GM21390 (cell line): ENCODE measurements around the gene RARRES2.

Source experiments
- ATAC-seq: cut with Tn5 transposase; IDR thresholded peaks from one replicate; pipeline ENCODE4 v1.9.1; 2021; ENCODE audit not compliant: unreplicated experiment

RARRES2 gene

DNA sequence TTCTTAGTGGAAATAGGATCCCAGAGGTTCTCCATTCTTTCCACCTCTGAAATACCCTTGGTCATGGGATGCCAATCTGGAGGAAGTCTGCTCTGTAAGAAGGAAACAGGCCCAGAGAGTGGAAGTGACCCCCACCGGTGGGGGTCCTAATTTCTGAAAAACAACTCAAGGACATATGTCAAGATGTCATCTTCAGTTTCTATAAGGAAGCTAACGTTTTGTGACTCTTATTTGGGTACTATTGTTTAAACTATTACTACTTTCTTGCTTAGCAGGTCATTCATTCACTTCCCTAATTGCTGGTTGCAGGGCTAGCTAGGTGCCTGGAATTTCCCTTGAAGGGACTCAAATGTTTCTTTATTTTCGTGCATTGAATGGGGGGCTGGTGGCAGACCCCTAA lies 35.8 kb upstream of the RARRES2 start:
- no peak for ATAC-seq

DNA sequence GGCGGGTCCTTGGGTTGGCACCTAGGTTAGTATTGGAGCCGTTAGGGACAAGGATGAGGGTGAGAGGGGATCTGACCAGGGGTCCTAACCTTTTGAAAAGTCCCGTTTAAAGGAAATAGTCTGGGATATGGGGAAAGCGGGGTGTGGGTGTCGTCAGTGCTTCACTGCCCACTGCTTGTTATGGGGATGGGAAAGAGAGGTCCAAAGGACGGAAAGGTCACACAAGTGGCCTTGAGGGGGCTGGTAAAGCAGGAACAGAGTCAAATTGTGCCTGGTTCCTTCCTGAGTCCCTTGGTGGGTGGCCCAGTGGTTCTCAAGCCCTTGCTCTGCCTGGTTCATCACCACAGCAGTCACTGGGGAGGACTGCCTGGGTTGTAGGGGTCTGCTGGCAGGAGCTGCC lies 35.1 kb upstream of the RARRES2 start:
- no peak for ATAC-seq

DNA sequence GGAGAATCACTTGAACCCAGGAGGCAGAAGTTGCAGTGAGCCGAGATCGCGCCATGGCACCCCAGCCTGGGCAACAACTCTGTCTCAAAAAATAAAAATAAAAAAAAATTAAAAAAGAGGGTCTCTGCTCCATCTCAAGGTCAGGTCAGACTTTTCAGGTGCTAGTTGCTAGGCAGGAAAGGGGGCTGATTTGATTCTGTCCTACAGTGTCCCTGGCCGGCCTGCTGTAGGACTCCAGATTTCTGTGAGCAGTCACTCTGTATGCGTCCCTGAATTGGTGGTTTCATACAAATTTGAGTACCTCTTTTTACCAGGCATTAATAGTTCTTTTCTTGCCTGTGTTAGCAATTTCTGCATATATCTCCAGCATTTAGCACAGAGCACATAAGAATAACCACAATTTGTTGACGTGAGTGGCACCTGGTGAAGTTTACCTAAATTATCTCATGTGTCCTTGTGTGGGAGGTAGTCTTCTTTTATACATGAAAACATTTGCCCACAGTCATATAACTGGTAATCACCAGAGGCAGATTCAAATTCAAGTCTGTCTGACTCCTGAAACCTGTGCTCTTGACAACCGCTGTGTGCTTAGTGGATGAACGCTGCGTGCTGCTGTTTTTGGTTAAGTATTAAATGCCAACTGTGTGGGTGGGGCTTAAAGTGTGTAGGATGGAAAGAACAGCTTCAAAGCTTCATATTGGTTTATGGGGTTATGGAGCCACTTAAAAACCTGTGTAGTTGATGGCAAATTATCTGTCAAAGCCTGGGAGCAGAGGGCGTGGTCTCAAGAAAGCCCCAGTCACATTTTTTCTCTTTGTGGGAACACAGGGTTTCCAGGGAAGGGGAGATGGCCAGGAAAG lies 34.5 kb upstream of the RARRES2 start:
- ATAC-seq = no peak

DNA sequence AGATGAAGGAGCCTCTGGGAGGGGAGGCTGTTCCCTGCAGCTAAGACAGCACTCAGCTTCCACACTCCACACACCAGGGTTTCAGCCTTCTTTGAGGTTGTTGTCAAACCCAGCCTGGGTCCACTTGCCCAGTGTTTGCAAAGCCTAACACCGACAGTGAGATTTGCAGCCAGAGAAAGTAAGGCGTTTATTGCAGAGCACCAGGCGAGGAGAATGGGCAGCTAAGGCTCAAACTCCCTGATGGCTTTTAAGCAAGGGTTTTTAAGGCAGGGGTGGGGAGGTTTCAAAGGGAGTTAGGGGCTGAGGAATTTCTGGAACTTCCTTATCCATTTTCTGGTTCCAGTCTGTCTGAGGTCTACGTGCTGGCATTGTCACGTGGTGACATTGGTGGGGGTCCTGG lies 33.0 kb upstream of the RARRES2 start:
- ATAC-seq = no peak

DNA sequence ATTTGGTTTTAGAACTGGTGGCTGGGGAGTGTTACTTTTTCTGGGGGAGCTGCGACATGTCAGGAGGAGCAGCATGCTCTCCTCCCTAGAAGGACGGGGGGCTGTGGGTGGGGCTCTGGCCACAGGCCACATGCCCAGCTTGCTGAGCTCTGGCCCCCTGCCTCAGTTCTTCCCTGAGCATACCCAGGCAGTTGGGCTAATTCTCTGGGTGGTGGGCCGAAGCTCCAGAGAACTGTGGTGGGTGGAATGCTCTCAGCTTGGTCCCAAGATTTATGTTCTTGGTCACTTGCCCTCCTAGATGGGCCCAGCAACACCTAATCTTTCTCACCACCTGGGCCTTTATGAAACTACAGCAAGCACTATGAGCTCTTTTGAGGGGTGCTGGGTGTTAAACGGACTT lies 32.6 kb upstream of the RARRES2 start:
- ATAC-seq = no peak

DNA sequence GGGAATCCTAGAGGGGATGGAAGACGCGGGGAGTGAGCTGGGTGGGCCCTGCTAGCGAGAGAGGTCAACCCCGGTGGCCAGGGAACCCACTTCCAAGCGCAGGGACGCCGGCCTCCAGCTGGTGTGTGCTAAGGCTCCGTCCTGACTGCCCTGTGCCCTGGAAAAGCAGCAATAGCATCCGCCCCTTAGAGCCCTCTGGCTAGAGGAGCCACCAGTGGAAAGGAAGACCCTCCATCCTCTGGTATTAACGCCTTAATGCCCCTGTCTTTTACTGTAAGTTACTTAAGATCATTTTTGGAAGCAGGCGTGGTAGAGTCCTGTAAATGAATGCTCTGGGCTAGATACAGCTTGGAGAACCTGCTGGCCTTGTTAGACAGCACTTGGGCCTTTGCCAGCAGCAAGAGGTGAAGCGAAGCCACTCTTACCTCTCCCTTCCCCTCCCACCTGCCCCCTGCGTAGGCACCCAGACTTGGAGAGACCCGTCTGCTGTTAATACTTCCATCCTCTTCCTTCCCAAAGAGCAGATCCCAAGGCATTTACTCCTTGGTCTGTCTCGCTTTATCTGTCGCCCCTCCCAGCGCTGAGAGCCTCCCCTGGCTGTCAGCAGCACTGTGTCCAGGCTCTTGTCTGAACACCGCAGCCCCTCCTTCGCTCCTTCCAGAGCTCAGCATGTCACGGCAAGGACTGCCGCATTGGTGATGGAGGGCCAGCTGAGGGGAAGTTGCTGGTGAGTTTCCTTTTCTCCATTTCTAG lies 31.8 kb upstream of the RARRES2 start:
- no peak for ATAC-seq

DNA sequence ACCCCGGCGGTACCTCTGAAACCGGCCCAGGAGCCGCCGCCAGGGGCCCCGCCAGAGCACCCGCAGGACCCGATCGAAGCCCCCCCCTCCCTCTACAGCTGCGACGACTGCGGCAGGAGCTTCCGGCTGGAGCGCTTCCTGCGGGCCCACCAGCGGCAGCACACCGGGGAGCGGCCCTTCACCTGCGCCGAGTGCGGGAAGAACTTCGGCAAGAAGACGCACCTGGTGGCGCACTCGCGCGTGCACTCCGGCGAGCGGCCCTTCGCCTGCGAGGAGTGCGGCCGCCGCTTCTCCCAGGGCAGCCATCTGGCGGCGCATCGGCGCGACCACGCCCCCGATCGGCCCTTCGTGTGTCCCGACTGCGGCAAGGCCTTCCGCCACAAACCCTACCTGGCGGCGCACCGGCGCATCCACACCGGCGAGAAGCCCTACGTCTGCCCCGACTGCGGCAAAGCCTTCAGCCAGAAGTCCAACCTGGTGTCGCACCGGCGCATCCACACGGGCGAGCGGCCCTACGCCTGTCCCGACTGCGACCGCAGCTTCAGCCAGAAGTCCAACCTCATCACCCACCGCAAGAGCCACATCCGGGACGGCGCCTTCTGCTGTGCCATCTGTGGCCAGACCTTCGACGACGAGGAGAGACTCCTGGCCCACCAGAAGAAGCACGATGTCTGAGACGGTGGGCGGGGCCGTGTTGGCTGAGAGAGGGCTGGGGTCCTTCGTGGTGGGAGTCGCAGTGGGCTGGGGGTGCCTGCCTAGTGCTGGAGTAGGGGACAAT lies 31.0 kb upstream of the RARRES2 start:
- no peak for ATAC-seq

DNA sequence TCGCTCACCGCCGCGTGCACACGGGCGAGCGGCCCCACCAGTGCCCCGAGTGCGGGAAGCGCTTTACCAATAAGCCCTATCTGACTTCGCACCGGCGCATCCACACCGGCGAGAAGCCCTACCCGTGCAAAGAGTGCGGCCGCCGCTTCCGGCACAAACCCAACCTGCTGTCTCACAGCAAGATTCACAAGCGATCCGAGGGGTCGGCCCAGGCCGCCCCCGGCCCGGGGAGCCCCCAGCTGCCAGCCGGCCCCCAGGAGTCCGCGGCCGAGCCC lies 30.5 kb upstream of the RARRES2 start:
- ATAC-seq = no peak

DNA sequence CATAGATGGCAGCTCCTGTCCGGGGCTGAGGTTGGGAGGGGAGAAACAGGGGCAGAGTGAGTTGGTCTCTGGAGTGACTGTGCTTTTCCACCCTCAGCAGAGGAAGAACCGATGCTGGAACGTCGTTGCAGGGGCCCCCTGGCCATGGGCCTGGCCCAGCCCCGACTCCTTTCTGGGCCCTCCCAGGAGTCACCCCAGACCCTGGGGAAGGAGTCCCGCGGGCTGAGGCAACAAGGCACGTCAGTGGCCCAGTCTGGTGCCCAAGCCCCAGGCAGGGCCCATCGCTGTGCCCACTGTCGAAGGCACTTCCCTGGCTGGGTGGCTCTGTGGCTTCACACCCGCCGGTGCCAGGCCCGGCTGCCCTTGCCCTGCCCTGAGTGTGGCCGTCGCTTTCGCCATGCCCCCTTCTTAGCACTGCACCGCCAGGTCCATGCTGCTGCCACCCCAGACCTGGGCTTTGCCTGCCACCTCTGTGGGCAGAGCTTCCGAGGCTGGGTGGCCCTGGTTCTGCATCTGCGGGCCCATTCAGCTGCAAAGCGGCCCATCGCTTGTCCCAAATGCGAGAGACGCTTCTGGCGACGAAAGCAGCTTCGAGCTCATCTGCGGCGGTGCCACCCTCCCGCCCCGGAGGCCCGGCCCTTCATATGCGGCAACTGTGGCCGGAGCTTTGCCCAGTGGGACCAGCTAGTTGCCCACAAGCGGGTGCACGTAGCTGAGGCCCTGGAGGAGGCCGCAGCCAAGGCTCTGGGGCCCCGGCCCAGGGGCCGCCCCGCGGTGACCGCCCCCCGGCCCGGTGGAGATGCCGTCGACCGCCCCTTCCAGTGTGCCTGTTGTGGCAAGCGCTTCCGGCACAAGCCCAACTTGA lies 29.9 kb upstream of the RARRES2 start:
- no peak for ATAC-seq

DNA sequence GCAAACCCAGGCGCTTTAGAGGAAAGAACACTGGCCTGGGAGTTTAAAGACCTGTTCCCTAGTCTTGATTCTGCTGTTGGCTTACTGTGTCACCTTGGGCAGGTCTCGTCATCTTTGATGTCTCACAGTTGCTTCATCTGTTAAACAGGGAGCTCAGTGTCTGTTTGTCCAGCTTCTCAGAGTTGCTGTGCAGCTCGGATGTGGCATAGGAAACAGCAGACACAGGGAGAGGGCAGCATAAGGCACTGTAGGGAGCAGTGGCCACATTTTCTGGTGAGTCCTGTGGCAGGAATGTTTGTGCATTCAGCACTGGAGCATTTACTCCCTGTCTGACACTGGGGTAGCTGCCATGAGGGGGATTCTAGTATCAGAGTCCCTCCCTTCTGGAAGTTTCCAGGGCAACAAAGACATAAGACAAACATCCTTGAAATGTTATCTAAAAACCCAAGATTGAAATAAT lies 29.2 kb upstream of the RARRES2 start:
- ATAC-seq = no peak

DNA sequence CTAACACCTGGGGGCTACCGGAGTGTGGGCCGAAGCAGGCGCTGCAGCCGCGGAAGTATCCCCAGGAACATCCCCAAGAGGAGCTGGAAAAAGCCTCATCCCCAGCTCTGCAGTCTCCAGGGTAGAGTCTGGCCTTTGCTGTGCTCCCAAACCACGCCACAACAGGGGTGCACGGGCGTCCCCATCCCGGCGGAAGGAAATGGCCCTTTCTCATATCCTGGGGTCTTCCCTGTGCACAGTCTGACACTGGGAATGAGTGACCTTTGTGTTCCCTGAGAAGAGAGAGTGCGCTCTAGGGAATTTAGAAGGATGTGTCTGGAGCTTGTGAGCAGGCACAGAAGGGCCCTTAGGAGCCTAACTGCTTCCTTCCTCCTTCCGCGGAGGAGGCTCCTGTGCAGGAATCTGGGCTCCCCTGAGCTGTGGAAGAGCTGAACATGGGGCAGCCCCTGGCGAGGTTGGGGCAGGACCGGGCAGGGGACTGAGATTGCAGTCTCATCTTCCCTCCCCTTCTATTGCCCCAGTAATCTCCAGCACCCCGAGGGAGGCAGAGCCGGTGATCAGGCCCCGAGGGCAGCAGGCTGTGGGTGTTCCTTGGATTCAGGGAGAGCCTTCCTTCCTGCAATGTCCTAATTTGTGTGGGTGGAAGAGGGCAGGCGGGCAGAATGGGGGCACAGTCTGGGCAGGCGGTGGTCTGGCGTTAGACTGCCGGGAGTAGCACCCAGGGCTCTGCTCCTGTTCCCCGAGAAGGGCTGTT lies 28.5 kb upstream of the RARRES2 start:
- no peak for ATAC-seq

DNA sequence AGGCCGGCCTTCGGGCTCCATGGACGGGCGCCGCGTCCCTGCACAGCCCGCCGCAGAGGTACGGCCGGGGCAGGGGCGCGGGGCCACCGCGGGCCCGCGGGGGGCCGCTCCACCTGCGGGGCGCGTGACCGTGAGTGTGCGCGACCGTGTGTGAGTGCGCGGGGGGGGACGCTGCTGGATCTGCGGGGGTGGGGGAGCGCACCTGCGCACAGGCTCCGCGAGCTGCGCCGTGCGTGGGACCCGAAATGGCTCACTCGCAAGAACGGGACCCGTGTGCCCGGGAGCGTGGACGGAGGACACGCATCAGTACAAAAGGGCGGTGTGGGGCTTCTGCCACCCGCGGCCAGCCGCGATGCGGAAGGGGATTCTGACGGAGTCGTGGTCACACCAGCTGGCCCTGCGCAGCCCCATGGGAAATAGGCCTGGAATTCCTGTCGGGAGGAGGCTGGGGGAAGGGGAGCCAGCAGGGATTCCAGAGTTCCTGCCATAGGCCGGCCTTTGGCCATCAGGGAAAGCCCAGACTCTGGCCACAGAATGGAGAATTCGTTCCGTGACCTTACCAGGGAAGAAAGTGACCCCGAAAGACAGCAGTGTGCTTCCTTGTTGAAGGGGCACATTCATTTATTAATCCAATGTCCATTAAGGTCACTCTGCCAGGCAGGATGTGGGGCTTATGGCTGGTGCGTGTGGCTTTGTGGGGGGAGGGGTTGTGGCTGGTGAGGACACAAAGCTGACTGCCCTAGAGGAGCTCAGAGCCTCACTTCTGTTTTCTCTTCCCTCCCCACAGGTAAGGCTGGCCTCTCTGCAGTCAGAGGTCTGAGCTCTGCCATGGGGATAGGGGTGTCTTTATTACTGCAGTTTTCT lies 27.7 kb upstream of the RARRES2 start:
- ATAC-seq = peak; percentile 45

DNA sequence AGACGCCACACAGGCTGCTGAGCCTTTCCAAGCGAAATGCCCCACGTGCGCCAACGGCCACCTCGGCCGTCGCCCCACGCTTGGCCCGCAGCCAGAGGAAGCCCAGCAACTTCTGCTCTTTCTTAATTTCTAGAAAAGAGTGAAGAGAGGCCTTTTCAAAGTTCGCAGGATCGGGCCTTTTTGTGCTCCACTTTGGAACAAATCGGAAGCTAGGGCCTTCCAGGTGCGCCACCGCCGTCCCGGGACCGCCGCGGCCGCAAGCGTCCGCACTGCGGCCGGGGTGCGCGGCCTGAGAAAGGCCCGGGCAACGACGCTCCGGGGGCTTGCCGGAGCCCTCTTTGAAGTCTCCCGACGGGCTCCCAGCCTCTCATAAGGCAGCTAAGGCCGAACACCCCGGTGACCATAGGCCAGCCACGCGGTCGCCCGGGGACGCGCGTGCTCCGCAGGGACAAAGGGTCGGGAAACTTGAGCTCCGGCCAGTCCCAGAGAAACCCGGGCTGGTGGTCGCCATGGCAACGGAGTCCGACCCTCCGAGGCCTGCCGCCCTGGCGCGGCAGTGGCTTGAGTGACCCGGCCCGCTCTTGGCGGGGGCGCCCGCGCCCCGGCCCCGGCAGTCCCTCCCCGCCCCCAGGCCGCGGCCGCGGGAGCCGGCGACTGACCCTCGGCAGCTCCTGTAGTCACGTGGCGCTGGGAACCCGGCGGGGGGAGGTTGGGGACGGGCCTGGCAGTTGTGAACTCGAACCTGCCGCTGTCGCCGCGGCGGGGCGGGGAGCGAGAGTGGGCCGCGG lies 26.9 kb upstream of the RARRES2 start, which contains the start of gene REPIN1:
TSS of gene REPIN1 (plus strand) at position 727 of the 788 bp plus-strand sequence. CDS start 890 bp downstream, outside the sequence.
- peak; percentile 59 for ATAC-seq

DNA sequence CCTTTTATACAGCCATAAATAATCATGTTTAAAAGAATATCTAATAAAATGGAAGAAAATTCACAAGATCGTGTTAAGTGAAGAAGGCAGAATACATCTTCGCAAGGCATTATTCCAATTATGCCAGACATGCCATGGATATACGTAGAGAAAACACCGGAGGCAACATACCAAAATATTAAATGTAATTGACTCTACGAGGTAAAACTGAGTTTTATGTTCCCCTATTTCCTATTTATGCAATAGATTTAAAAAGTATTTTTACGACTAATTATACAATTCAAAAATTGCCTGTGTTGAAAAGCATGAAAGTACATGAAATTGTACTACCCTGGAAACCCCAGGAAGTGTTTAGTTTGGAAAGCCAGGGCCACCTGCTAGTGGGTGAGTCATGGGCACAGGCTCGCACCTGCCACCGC lies 26.3 kb upstream of the RARRES2 start:
- no peak for ATAC-seq

DNA sequence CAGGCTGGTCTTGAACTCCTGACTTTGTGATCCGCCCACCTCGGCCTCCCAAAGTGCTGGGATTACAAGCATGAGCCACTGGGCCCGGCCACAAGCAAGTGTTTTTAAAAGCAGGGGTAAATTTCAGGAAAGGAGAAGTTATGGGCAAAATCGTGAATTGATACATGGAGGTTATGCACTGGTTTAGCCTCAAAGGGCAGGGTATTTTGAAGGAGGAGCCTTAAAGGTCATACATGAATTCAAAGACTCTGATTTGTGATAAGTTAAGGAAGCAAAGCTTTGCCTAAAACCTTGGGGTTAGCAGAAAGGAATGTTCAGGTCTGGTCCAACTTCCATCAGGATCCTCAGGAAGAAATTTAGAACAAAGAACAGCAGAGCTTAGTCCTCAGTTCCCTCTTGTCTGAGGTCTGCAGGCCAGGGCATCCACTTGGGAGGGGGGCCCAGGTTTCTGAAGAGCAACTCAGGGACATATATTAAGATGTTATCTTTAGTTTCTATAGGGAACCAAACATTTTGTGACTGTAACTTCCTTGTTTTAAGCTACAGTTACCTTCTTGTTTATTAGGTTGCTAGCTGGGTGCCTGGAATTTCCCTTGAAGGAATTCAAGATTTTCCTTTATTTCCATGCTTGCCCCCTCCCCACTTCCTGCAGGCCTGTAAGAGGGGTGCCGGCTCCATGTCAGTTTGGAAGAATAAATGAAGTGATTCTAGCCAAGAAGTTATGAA lies 24.4 kb upstream of the RARRES2 start:
- no peak for ATAC-seq

DNA sequence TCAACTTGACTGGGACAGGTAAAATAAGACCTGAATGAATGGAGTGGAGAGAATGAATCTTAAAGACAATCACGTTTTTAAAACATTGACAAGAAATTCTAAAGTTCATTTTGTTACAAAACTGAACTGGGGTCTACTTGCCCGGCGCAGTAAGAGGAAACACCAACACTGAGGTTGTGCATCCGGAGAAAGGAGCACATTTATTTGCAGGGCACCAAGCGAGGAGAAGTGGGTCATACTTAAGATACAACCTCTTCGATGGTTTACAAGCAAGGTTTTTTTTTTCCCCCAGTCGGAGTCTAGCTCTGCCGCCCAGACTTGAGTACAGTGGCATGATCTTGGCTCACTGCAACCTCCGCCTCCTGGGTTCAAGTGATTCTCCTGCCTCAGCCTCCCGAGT lies 23.8 kb upstream of the RARRES2 start:
- no peak for ATAC-seq

DNA sequence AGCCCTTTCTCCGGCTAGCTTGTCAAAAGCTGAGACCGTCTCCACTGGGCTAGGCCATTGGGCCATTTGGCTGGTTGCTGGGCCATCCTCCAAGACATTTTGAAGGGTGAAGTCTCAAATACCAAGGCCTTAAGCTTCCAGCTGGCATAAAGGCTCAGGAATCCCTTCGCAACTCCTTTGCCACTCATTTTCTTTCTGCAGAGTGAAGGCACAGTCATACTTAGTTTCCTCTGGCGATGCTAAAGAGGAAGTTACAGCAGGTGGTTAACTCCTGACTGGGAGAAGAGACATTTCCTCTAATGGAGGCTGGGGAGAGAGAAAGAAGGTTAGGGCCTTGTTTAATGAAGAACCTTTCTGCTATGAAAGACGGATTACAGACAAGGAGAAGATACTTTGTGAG lies 22.4 kb upstream of the RARRES2 start:
- ATAC-seq = no peak

DNA sequence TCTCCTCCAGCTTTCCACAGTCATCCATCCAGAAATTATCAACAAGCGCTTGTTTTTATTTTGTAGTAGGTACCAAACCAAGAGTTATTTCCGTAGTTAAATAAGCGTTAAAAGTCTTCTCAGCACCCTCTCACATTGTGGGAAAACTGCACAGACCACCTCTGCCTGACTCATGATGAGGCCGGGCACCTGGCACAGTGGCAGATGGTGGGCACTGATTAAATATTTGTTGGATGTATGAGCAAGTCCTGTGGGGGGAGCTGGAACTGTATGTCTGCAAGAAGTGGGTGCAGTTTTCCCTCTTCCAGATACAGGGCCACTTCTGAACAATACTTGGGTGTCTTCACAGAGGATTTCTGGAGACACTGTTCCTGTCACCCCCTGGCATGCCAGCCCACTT lies 21.9 kb upstream of the RARRES2 start:
- ATAC-seq = no peak
